ENCODE measurements around the gene LYSMD2. TPM values are rescaled to one million over a fixed set of nuclear protein-coding genes. Genes with fewer than 3 reads are reported as not detected.

Gene LYSMD2
- total and polyA plus RNA-seq, 10 donors, result 18.1 to 41.7 (median 33.2) TPM

- Histone ChIP-seq H3K36me3 (peaks cover 0 to 41% (median 10%) of the 10 kb centered on the region in 6 donors), H3K4me3 (no peak overlapping the region), H3K27ac (no peak overlapping the region), H3K27me3 (replicated peaks in 1 of 7) (no peaks in the 10 kb centered on the region), H3K4me1 (peaks cover 4 to 49% (median 21%) of the 10 kb centered on the region in 6 donors), H3K9me3 (no peaks in the 10 kb centered on the region)
- intact Hi-C loops (cut with DNase I; ENCODE audit: low total_unique reads), result loop anchor here (10.0 kb wide), 1 partner anchor 53 kb away; no protein-coding TSS in a partner anchor
- TF ChIP-seq POLR2AphosphoS5 (IDR thresholded peaks at IDR 0.05) (no peak), CTCF (IDR thresholded peaks at IDR 0.05 in 8 of 11, conservative IDR thresholded peaks at IDR 0.05 in 3 of 11) (no peak), POLR2A (IDR thresholded peaks at IDR 0.05) (no peak)
- DNase-seq, result no peak
- WGBS, 5 donors, result 77 to 85% (median 82%) methylated on average over 5 of the region's 5 CpGs
Observed at GRCh38 chr15:51721199-51721960, 16.1 kb downstream of the LYSMD2 start.

GRCh38 chr15:51720201-51720995 lies 17.1 kb downstream of the LYSMD2 start:
- WGBS, 5 donors, result 84 to 95% (median 85%) methylated on average over 8 of the region's 8 CpGs
- DNase-seq, result no peak
- no peak overlapping the region for H3K27ac ChIP-seq

GRCh38 chr15:51718746-51719145 lies 18.7 kb downstream of the LYSMD2 start:
- TF ChIP-seq POLR2AphosphoS5 (IDR thresholded peaks at IDR 0.05), result no peak
- no peak for TF ChIP-seq CTCF (IDR thresholded peaks at IDR 0.05 in 8 of 11, conservative IDR thresholded peaks at IDR 0.05 in 3 of 11)
- TF ChIP-seq POLR2A (IDR thresholded peaks at IDR 0.05), result no peak

More at GRCh38 chr15:51720201-51720995, 17.1 kb downstream of the LYSMD2 start:
- Histone ChIP-seq H3K4me1 (peaks cover 0 to 40% (median 14%) of the 10 kb centered on the region in 6 donors), H3K4me3 (no peak overlapping the region), H3K36me3 (peaks cover 0 to 41% (median 10%) of the 10 kb centered on the region in 6 donors), H3K27me3 (replicated peaks in 1 of 7) (no peaks in the 10 kb centered on the region), H3K9me3 (no peaks in the 10 kb centered on the region)
- TF ChIP-seq POLR2A (IDR thresholded peaks at IDR 0.05) (no peak), POLR2AphosphoS5 (IDR thresholded peaks at IDR 0.05) (no peak)
- intact Hi-C loops (cut with DNase I; ENCODE audit: low total_unique reads), result loop anchor here (10.0 kb wide), 1 partner anchor 54 kb away; no protein-coding TSS in a partner anchor

GRCh38 chr15:51718219-51718618 lies 19.2 kb downstream of the LYSMD2 start:
- no peak for DNase-seq
- no peaks in the 10 kb centered on the region for H3K27me3 ChIP-seq (replicated peaks in 1 of 7)
- TF ChIP-seq POLR2A (IDR thresholded peaks at IDR 0.05) (no peak), CTCF (IDR thresholded peaks at IDR 0.05 in 8 of 11, conservative IDR thresholded peaks at IDR 0.05 in 3 of 11) (no peak), POLR2AphosphoS5 (IDR thresholded peaks at IDR 0.05) (no peak)
- peaks cover 0 to 30% (median 8%) of the 10 kb centered on the region in 6 donors for H3K36me3 ChIP-seq
- H3K9me3 ChIP-seq, result no peaks in the 10 kb centered on the region
- intact Hi-C loops (cut with DNase I; ENCODE audit: low total_unique reads), result no loop called here
- no peak overlapping the region for H3K27ac ChIP-seq
- WGBS, 5 donors, result 56 to 86% (median 63%) methylated on average over 4 of the region's 4 CpGs
- no peak overlapping the region for H3K4me3 ChIP-seq
- H3K4me1 ChIP-seq, result peaks cover 0 to 18% (median 2%) of the 10 kb centered on the region in 6 donors

More at GRCh38 chr15:51718746-51719145, 18.7 kb downstream of the LYSMD2 start:
- Histone ChIP-seq H3K4me3 (no peak overlapping the region), H3K27me3 (replicated peaks in 1 of 7) (no peaks in the 10 kb centered on the region), H3K9me3 (no peaks in the 10 kb centered on the region), H3K4me1 (peaks cover 0 to 23% (median 2%) of the 10 kb centered on the region in 6 donors), H3K36me3 (peaks cover 0 to 35% (median 10%) of the 10 kb centered on the region in 6 donors), H3K27ac (no peak overlapping the region)
- intact Hi-C loops (cut with DNase I; ENCODE audit: low total_unique reads), result no loop called here
- 58 to 75% (median 67%) methylated on average over 3 of the region's 3 CpGs for WGBS, 5 donors
- DNase-seq, result no peak

All from spleen (tissue), 11 donors.